Measurements from ENCODE around the gene FAM161B. TPM values are rescaled to one million over a fixed set of nuclear protein-coding genes. Genes with fewer than 3 reads are reported as not detected.

Gene FAM161B
- total and polyA plus RNA-seq, 7 donors, result 2.5 to 5.3 (median 4.3) TPM

DNA sequence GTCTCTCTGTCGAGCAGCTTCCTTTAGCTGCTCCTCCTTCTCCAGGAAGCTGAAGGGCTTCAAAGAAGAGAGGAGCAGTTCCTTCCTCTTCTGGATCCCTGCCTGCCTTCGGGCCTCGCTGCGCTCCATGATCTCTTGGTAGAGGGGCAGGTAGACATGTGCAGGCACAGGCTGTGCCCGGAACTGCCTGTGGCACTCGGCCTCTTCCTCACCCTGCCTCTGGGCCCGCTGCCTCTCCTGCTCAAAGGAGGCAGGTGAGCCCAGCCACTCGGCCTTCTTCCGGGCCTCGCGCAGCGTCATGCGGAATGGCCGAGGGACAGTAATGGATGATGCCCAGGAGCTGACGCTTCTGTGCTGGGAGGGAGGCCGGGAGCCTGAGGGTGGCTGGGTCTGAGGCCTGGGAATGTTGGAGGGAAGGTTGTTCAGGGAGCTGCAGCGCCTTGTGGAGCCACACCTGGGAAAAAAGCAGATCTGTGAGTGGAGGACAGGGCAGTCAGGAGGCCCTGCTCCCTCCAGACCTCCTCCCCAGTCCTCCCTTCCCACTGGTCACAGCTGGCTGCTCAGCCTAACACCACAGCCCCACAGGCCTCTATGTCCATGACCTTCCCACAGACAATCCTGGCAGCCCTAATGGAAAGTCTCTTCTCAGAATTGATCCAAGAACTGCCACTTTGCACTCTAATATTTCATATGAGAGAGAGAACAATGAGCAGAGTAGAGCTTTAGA lies 5.3 kb downstream of the FAM161B start:
- no peaks in the 10 kb centered on the region for H3K9me3 ChIP-seq
- TF ChIP-seq, protein P1, sequence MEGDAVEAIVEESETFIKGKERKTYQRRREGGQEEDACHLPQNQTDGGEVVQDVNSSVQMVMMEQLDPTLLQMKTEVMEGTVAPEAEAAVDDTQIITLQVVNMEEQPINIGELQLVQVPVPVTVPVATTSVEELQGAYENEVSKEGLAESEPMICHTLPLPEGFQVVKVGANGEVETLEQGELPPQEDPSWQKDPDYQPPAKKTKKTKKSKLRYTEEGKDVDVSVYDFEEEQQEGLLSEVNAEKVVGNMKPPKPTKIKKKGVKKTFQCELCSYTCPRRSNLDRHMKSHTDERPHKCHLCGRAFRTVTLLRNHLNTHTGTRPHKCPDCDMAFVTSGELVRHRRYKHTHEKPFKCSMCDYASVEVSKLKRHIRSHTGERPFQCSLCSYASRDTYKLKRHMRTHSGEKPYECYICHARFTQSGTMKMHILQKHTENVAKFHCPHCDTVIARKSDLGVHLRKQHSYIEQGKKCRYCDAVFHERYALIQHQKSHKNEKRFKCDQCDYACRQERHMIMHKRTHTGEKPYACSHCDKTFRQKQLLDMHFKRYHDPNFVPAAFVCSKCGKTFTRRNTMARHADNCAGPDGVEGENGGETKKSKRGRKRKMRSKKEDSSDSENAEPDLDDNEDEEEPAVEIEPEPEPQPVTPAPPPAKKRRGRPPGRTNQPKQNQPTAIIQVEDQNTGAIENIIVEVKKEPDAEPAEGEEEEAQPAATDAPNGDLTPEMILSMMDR (IDR thresholded peaks at IDR 0.05), result no peak
- TF ChIP-seq EP300 (IDR thresholded peaks at IDR 0.05), result no peak
- no peak for TF ChIP-seq POLR2A (IDR thresholded peaks at IDR 0.05)
- TF ChIP-seq POLR2AphosphoS5 (IDR thresholded peaks at IDR 0.05), result no peak
- no peak overlapping the region for H3K4me3 ChIP-seq
- no peak overlapping the region for H3K27ac ChIP-seq
- H3K27me3 ChIP-seq, result no peaks in the 10 kb centered on the region
- H3K4me1 ChIP-seq, result peaks cover 0 to 17% (median 7%) of the 10 kb centered on the region in 4 donors
- 23 to 78% methylated on average over 17 of the region's 17 CpGs for WGBS, 2 donors
- intact Hi-C loops (cut with DNase I), result no loop called here
- no peak for DNase-seq
- H3K36me3 ChIP-seq, result peaks cover 8 to 63% (median 19%) of the 10 kb centered on the region in 4 donors

DNA sequence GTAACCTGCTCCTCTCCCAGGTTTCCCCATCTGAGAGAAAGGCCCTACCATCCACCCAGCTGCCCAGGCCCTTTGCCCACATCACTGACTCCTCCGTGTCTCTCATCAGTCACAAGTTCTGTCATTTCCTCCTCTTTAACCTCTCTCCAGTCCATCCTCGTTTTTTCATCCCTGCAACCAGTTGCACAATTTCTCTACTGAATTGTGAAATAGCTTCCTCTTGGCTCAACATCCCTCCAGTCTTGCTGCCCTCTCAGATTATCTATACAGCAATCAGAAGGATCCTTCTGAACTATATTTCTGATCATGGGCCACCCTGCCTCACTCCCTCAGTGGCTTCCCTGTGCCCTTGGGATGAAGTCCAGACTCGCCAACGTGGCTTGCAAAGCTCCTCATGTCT lies 6.8 kb downstream of the FAM161B start:
- no peak for DNase-seq
- TF ChIP-seq EP300 (IDR thresholded peaks at IDR 0.05), result no peak
- TF ChIP-seq, protein P1 (IDR thresholded peaks at IDR 0.05), result no peak
- H3K4me1 ChIP-seq, result peaks cover 0 to 6% (median 0%) of the 10 kb centered on the region in 4 donors
- H3K36me3 ChIP-seq, result peaks cover 8 to 76% (median 19%) of the 10 kb centered on the region in 4 donors
- H3K27ac ChIP-seq, result no peak overlapping the region
- no peak overlapping the region for H3K4me3 ChIP-seq
- WGBS, 2 donors, result 51 to 57% methylated on average over 4 of the region's 4 CpGs
- no peaks in the 10 kb centered on the region for H3K9me3 ChIP-seq
- intact Hi-C loops (cut with DNase I), result no loop called here
- no peaks in the 10 kb centered on the region for H3K27me3 ChIP-seq

DNA sequence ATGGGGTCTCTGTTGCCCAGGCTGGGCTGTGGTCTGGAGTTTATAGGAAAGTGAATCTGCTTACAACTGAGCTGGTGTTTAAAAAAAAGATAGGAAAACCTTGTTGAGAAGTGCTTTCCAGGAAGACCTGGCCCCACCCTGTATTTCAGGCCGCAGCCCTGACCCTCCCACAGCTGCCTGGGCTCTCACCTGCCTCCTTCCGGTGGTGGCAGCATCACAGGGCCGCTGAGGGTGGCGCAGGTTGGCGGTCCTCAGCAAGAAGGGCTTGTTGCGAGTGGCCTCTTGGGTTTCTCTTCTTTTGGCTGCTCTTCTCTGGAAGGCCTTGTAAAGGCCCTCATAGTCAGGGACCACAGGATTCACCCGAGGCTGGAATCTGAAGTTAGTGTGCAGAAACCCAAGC lies 7.7 kb downstream of the FAM161B start:
- intact Hi-C loops (cut with DNase I), result no loop called here
- H3K36me3 ChIP-seq, result peaks cover 8 to 85% (median 19%) of the 10 kb centered on the region in 4 donors
- TF ChIP-seq EP300 (IDR thresholded peaks at IDR 0.05) (no peak), POLR2A (IDR thresholded peaks at IDR 0.05) (no peak), POLR2AphosphoS5 (IDR thresholded peaks at IDR 0.05) (no peak)
- TF ChIP-seq, protein P1 (IDR thresholded peaks at IDR 0.05), result no peak
- WGBS, 2 donors, result 66 to 90% methylated on average over 7 of the region's 7 CpGs
- peaks cover 0 to 6% (median 0%) of the 10 kb centered on the region in 4 donors for H3K4me1 ChIP-seq
- no peak overlapping the region for H3K27ac ChIP-seq
- H3K27me3 ChIP-seq, result no peaks in the 10 kb centered on the region
- no peak for DNase-seq
- no peaks in the 10 kb centered on the region for H3K9me3 ChIP-seq
- no peak overlapping the region for H3K4me3 ChIP-seq

DNA sequence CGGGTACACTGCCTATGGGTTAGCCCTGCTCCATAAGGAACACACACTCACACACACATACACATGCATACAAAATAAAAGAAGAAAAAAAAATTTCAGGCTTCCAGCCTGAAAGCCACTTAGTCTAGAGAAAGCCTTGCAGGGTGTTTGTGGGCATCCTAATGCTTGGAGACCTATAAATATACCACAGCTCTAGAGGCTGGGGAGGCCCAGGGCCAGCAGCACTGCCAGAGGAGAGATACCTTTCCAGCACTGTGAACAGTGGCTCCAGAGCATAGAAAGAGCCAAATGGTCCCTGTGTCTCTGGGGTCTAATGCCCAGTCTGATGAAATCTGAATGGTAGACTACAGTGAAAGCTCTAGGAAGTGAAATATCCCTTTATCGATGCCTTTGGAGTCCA lies 12.9 kb downstream of the FAM161B start:
- 95 to 99% methylated on average over 2 of the region's 2 CpGs for WGBS, 2 donors
- Histone ChIP-seq H3K27ac (no peak overlapping the region), H3K36me3 (peaks cover 0 to 90% (median 21%) of the 10 kb centered on the region in 4 donors), H3K27me3 (no peaks in the 10 kb centered on the region), H3K4me1 (no peaks in the 10 kb centered on the region), H3K4me3 (no peak overlapping the region), H3K9me3 (no peaks in the 10 kb centered on the region)
- TF ChIP-seq, protein P1 (IDR thresholded peaks at IDR 0.05), result no peak
- TF ChIP-seq POLR2AphosphoS5 (IDR thresholded peaks at IDR 0.05) (no peak), POLR2A (IDR thresholded peaks at IDR 0.05) (no peak), EP300 (IDR thresholded peaks at IDR 0.05) (no peak)
- intact Hi-C loops (cut with DNase I), result no loop called here
- no peak for DNase-seq
